ENCODE results near the gene SFXN1.

Gene SFXN1

DNA sequence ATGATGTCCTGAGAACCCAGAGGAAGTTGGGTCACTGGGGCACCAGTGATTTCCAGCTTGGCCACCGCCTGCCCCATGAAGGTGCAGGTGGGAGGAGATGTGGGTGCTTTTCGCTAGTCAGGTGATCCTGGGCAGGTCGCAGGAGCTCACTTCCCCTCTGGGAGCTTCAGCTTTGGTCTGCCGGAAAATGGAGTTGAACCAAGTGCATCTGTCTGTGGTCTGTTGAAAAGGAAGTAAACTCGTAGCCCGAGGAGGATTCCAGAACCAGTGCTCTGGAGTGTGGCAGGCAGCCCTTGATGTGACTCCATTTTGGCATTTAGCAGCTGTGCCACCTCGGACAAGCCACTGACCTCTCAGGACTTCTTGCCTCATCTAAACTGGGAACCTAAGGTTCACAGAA lies 97.7 kb downstream of the SFXN1 start:
- no peak for DNase-seq

DNA sequence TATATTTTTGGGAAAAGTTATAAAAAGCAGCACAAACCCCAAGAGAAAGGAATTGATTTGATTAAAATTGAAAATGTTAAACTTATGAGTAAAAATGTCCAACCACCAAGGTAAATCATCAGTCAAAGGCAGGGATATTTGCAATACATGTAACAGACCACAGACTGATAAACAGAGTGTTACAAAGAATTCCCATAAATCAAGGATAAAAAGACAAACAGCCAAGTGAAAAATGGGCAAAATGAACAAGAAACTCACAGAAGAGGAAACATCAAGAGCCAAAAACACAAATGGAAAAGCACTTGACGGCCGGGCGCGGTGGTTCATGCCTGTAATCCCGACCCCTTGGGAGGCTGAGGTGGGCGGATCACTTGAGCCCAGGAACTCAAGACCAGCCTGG lies 98.2 kb downstream of the SFXN1 start:
- DNase-seq, result no peak

Measured in stimulated activated CD4-positive, alpha-beta T cell treated with anti-CD3 and anti-CD28 coated beads, Interleukin-2, amount 100 ng/mL, for 48 hours (primary cell).